Epithelial cell of proximal tubule (primary cell): ENCODE measurements around the gene ERP27. TPM values are rescaled to one million over a fixed set of nuclear protein-coding genes. Genes with fewer than 3 reads are reported as not detected.

Experiments used
- DNase-seq: peaks from one replicate; pipeline ENCODE4 v3.0.0-alpha.2; 2011; ENCODE audit warnings: low read depth
- H3K4me3 ChIP-seq: 2 replicates; pipeline ENCODE4 v1.5.1; 2011; ENCODE audit warnings: low read depth, mild to moderate bottlenecking, low read length
- total RNA-seq: library from RNA; depleted of rRNA; stranded (reverse); fragments of >200 nt; gene quantifications from 2 replicates; pipeline ENCODE4 v1.2.3, GENCODE V29; 2015
- TF ChIP-seq, protein P1 (sequence below): conservative IDR thresholded peaks from 2 replicates; pipeline ENCODE4 v1.5.1; 2012; ENCODE audit warnings: low read depth, mild to moderate bottlenecking, low read length

The ERP27 gene
- total RNA-seq, 1 donor from 2014 or later, result 0.58 TPM

- no peak overlapping the region for H3K4me3 ChIP-seq
- no peak for DNase-seq
- TF ChIP-seq, protein P1, sequence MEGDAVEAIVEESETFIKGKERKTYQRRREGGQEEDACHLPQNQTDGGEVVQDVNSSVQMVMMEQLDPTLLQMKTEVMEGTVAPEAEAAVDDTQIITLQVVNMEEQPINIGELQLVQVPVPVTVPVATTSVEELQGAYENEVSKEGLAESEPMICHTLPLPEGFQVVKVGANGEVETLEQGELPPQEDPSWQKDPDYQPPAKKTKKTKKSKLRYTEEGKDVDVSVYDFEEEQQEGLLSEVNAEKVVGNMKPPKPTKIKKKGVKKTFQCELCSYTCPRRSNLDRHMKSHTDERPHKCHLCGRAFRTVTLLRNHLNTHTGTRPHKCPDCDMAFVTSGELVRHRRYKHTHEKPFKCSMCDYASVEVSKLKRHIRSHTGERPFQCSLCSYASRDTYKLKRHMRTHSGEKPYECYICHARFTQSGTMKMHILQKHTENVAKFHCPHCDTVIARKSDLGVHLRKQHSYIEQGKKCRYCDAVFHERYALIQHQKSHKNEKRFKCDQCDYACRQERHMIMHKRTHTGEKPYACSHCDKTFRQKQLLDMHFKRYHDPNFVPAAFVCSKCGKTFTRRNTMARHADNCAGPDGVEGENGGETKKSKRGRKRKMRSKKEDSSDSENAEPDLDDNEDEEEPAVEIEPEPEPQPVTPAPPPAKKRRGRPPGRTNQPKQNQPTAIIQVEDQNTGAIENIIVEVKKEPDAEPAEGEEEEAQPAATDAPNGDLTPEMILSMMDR, result no peak
Measured at GRCh38 chr12:14956905-14957304, 18.6 kb upstream of the ERP27 start.

- H3K4me3 ChIP-seq, result no peak overlapping the region
- no peak for DNase-seq
- TF ChIP-seq, protein P1, result no peak
Measured at GRCh38 chr12:14956024-14956891, 17.9 kb upstream of the ERP27 start.

DNA sequence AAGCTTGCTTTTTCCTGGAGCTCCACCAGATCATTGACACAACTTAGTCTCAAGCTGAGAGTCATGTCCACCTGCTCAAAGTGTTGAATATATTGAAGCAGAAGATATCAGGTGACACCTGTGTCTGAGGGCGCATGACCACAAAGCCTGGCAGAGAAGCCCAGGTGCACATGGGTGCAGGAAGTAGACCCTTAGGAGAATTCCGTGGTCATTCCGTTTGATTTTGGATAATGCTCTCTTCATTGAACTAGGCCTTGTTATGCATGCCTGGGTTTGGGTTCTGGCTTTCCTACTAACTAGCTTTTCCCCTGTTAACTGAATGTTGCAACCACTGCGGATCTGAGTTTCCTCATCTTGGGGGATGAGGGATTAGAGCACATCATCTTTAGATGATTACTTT lies 15.9 kb upstream of the ERP27 start:
- no peak for DNase-seq
- no peak overlapping the region for H3K4me3 ChIP-seq

DNA sequence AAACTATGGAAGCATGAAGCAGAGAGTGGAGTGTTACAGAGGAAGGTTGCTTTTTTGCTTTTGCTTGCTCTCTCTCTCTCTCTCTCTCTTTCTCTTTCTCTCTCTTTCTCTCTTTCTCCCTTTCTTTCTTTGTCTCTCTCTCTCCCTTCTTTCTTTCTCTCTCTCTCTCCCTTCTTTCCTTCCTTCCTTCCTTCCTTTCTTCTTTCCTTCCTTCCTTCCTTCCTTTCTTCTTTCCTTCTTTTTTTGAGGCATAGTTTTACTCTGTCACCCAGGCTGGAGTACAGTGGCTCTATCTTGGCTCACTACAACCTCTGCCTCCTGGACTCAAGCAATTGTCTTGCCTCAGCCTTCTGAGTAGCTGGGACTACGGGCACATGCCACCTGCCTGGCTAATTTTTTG lies 15.4 kb upstream of the ERP27 start:
- no peak for DNase-seq
- H3K4me3 ChIP-seq, result no peak overlapping the region
- TF ChIP-seq, protein P1, result no peak

More for the DNA sequence above, 15.9 kb upstream of the ERP27 start:
- TF ChIP-seq, protein P1, result no peak

GRCh38 chr12:14952299-14952921 lies 14.1 kb upstream of the ERP27 start:
- TF ChIP-seq, protein P1, result no peak

GRCh38 chr12:14951851-14952250 lies 13.5 kb upstream of the ERP27 start:
- TF ChIP-seq, protein P1, result no peak
- no peak overlapping the region for H3K4me3 ChIP-seq
- no peak for DNase-seq

More at GRCh38 chr12:14952299-14952921, 14.1 kb upstream of the ERP27 start:
- H3K4me3 ChIP-seq, result no peak overlapping the region
- DNase-seq, result peak; percentile 96
